Erythroblast (primary cell): ENCODE measurements around the gene SPATA31A6.
"Not testable (repeated sequence)": the region's sequence is repeated elsewhere in the genome, so short reads cannot be mapped to it uniquely, and the experiment has no call there.

Experiments
- GATA1 ChIP-seq: IDR thresholded peaks from 2 replicates; pipeline ENCODE4 v1.6.1; 2011; ENCODE audit warnings: low read depth, mild to moderate bottlenecking, control low read depth, low read length, moderate library complexity
- POLR2A ChIP-seq: IDR thresholded peaks from 2 replicates; pipeline ENCODE4 v1.6.1; 2011; ENCODE audit warnings: mild to moderate bottlenecking, low read length

DNA sequence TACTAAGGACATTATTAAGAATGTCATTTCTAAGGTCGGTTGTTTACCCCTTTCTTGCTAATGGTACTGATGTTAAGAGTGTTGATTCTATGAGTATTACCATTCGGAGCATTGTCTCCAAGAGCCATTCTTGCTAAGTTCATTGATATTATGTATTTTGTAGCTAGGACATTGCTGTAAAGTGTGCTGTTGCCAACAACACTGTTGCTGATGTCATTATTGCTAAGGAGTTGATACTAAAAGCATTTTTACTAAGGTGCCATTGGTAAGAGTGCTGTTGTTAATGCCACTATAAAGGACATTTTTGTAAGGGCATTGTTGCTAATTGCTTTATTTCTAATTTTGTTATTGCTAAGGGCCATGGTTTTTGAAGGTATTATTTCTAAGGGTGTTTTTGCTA lies 55.4 kb downstream of the SPATA31A6 start:
- TF ChIP-seq POLR2A, GATA1: not testable (repeated sequence)
